GM18505 (cell line): ENCODE data around the gene TAX1BP3.

Experiments used
- ATAC-seq: cut with Tn5 transposase; IDR thresholded peaks from one replicate; pipeline ENCODE4 v1.9.1; 2021; ENCODE audit not compliant: unreplicated experiment
- POLR2A ChIP-seq: IDR thresholded peaks from 4 replicates; pipeline ENCODE4 v1.6.1; 2011; ENCODE audit warnings: borderline replicate concordance; ENCODE audit not compliant: insufficient read depth, insufficient read length; ENCODE audit errors: extremely low read depth

TAX1BP3 gene

DNA sequence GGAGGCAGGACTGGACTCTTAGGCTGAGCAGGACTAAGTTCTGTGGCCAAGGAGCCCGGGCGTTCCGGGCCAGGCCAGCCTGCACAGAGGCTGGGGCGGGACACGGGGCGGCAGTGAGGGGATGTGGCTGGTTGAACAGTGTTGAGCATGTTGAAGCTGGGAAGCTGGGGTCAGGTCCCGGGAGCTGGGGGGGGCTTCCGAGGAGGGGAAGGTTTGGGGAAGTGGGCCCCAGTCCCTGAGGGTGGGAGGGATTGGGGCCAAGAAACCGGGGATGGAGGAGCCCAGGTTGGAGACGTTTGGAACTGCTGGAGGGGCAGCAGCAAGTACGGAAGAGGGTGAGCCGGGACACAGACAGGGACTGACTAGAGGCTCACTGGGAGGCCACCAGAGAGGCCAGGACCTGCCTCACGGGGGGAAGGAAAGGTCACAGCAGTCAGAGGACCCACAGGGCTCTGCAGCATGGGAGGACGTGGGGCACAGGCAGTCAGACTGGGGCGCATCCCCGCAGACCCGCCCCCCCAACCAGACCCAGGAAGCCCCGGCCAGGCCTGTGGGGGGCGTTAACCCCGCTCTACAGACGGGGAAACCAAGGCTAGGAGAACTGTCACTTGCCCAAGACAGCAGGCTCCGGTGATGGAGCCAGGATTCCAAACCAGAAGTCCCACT is 9.5 kb downstream of the TAX1BP3 start:
- no peak for ATAC-seq
- TF ChIP-seq POLR2A = no peak

DNA sequence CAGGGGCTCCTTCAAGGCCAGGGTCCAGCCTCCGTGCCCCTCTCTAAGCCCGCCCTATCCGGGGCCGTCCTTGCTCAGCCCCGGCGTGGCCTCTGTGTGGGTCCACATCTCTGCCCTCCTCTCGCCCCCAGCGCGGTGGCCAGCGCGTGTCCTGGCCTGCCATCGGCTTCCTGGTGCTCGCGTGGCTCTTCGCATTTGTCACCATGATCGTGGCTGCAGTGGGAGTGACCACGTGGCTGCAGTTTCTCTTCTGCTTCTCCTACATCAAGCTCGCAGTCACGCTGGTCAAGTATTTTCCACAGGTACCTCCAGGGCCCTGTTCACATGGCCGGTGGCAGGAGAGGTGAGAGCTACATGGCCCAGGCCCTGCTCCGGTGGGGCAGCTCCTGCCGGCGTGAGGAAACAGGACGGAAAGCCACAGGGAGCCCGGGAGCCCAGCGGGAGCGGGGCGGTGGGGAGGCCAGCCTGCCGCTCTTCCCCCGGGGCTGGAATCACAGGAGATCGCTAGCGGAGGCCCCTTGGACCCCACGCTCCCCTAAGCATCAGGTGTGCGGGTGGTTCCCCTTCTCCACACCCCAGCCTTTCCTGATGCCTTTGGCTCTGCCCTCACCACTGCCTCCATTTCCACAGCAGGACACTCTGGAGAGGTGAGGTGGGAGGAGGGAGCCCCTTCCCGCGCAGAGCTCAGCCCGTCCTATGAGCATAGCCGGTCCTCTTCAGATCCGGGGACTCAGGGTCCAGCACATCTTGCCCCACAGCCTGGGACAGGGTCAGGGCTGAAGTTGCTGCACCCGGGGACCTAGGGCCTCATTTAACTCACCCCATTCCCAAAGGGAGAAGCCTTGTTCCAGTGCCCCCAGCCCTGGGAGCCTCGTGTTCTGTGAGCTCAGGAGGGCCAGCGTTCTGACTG is 10.2 kb downstream of the TAX1BP3 start:
- ATAC-seq = no peak
- no peak for TF ChIP-seq POLR2A

GRCh38 chr17:3657588-3657869 is 10.8 kb downstream of the TAX1BP3 start:
- ATAC-seq = no peak
- TF ChIP-seq POLR2A = no peak

- no peak for TF ChIP-seq POLR2A
Measured at GRCh38 chr17:3656755-3657587, 11.4 kb downstream of the TAX1BP3 start.

GRCh38 chr17:3656353-3656752 is 12.0 kb downstream of the TAX1BP3 start:
- TF ChIP-seq POLR2A = no peak

More at GRCh38 chr17:3656755-3657587, 11.4 kb downstream of the TAX1BP3 start:
- no peak for ATAC-seq

DNA sequence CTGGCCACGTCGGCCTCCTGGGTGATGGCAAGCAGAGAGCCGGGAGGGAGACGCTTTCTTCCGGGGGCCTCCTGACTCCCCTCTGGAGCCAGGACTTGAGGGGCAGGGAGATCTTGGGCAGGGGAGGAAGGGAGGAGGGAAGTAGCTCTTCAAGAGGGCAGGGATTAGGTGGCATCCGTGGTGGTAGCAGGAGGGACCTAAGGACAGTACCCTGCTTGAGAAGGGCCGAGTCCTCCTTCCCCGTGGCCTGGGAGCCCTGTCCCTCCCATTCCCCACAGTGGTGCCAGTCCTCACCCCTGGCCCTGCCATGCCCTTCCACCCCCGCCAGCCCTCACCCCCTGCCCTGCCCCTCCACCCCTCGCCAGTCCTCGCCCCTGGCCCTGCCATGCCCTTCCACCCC is 12.6 kb downstream of the TAX1BP3 start:
- no peak for TF ChIP-seq POLR2A
- ATAC-seq = no peak

More at GRCh38 chr17:3656353-3656752, 12.0 kb downstream of the TAX1BP3 start:
- ATAC-seq = no peak

DNA sequence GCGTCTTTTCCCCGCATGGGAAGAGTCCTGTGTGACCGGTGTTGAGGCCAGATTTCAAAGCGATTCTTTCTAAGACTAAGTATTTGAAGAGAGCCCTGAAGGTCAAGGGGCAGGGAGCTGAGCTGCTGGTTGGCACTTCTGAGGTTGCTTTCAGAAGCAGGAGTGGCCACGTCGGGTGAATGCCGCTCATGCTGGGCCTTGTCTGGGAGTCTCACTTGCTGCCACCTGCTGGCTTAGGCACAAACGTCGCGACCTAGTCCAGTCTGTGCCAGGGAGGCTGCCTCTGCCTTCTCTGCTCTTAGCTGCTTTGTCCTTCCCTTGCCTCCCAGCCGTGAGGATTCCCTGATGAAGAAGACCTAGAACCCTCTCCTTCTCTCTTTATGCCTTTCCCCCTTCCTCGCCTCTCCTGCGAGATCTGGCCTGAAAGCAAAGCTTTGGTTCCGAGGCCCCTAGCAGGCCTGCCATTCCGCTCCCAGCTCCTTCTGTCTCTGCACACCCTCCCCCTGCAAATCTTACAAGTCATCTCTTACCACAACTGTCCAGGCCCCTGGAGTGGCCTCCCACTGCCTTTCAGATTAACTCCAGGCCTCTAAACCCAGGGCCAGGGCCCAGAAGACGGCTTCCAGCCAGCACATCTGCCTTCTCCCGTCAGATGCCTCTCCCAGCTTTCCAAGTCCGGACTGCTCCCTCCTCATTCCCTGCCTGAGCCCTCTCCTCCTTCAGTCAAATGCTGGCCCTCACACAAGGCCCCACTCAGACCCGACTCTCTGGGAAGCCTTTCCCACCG is 20.4 kb downstream of the TAX1BP3 start:
- no peak for ATAC-seq
- no peak for TF ChIP-seq POLR2A

GRCh38 chr17:3647251-3647650 is 21.1 kb downstream of the TAX1BP3 start:
- TF ChIP-seq POLR2A = no peak
- no peak for ATAC-seq

DNA sequence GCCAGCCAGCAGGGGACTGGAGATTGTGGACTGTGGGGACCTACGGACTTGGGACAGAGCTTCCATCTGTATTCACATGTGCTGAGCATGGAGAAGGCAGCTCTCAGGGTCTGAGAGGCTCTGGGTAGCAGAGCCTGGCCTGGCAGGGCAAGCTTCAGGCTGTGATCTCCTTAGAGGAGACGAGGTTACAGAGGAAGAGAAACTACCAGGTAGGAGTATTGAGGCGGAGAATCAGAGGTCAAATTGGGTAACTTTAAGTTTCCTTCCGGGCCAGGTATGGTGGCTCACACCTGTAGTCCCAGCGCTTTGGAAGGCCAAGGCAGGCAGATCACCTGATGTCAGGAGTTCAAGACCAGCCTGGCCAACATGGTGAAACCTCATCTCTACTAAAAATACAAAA is 23.1 kb downstream of the TAX1BP3 start:
- no peak for ATAC-seq
- TF ChIP-seq POLR2A = no peak

GRCh38 chr17:3643889-3644349 is 24.5 kb downstream of the TAX1BP3 start:
- no peak for ATAC-seq
- no peak for TF ChIP-seq POLR2A

DNA sequence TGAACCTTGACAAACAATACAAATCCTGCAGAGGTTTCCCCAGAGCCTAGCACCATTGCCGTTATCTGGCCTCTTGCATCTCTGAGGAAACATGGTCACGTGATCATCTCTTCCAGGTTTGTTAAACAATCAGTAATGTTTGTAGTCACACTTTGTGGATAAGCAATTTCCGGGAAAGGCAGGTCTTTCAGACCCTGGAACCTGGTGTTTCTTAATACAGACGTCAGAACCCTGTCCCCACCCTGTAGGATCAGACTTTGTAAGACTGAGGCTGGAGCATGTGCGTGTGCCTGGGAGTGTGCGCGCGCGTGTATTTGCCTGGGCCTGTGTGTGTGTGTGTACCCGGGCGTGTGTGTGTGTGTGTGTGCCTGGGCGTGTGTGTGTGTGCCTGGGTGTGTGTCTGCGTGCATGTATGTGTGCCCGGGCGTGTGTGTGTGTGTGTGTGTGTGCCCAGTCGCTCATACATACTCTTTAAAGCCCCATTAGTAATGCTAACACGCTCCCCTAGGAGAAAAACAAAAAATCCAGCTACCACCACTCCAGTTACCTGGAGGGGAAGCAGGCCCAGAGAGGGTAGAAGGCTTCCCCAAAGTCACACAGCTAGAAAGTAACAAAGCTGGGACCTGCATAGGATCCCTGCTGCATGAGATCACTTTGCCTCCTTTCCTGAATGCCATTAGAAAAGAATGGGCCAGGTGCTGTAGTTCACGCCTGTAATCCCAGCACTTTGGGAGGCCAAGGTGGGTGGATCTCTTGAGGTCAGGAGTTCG is 26.5 kb downstream of the TAX1BP3 start:
- no peak for ATAC-seq
- no peak for TF ChIP-seq POLR2A

DNA sequence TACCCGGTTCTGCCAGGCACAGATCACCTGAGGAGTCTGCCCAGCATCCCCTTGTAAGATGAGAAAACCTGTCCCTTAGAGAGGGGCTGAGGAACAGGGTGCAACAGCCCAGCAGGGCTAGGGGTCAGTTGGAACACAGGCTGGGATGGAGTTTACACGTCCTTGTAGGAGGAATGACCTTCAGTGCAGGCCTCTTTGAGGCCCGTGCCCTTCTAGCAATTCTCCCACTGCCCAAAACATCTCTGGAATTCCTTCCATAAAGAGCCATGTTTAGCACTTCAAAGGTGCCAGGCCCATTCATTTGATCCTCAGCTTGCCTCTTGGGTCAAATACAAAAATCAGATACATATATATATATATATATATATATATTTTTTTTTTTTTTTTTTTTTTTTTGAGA is 27.4 kb downstream of the TAX1BP3 start:
- ATAC-seq = no peak
- TF ChIP-seq POLR2A = no peak

- no peak for ATAC-seq
- TF ChIP-seq POLR2A = no peak
Measured at GRCh38 chr17:3639981-3640596, 28.3 kb downstream of the TAX1BP3 start.
